ENCODE measurements around the gene CACUL1. TPM values are rescaled to one million over a fixed set of nuclear protein-coding genes. Genes with fewer than 3 reads are reported as not detected.
"Not testable (repeated sequence)": the region's sequence is repeated elsewhere in the genome, so short reads cannot be mapped to it uniquely, and the experiment has no call there.

CACUL1 gene
- total RNA-seq, 1 donor from 2014 or later: 64.5 TPM

DNA sequence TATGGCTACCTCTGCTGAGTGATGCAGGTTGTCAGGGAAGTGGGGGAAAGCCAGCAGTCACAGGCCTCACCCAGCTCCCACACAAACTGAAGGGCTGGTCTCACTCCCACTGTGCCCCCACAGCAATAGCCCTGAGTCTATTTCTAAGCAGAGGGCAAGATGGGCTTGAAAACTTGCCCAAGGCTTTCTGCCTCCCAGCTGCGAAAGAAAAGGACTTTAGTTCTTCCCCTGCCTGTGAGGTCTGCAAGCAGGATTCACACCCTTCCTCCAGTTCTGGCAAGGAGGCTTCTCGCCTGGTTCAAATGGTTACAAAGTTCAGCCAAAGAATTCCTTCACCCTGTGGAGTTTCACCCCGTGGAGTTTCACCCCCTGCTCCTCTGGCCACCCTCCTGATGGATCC is 96.0 kb downstream of the CACUL1 start:
- H3K36me3 Mint-ChIP-seq (ENCODE audit: unreplicated experiment): peaks cover 27% of the 10 kb centered on the region
- DNase-seq: no peak

DNA sequence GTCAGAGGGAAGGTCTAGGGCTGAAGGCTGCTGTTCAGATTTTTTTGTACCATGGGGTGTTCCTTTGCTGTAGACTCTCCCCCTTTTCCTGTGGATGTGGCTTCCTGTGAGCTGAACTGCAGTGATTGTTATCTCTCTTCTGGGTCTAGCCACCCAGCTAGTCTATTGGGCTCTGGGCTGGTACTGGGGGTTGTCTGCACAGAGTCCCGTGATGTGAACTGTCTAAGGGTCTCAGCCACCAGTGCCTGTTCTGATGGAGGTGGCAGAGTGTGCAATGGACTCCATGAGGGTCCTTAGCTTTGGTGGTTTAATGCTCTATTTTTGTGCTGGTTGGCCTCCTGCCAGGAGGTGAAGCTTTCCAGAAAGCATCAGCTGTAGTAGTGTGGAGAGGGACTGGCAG is 96.6 kb downstream of the CACUL1 start:
- not testable (repeated sequence) for H3K4me3 Mint-ChIP-seq (ENCODE audit: unreplicated experiment); H3K4me1 Mint-ChIP-seq (ENCODE audit: low read depth, unreplicated experiment); H3K27ac Mint-ChIP-seq (ENCODE audit: unreplicated experiment); DNase-seq; H3K27me3 Mint-ChIP-seq (ENCODE audit: unreplicated experiment)
- Mint-ChIP-seq H3K9me3 (ENCODE audit: unreplicated experiment) (peaks cover 17% of the 10 kb centered on the region), H3K36me3 (ENCODE audit: unreplicated experiment) (peaks cover 27% of the 10 kb centered on the region)

More for the DNA sequence above, 96.0 kb downstream of the CACUL1 start:
- H3K4me3 Mint-ChIP-seq (ENCODE audit: unreplicated experiment): no peak overlapping the region
- TF ChIP-seq, protein P1, sequence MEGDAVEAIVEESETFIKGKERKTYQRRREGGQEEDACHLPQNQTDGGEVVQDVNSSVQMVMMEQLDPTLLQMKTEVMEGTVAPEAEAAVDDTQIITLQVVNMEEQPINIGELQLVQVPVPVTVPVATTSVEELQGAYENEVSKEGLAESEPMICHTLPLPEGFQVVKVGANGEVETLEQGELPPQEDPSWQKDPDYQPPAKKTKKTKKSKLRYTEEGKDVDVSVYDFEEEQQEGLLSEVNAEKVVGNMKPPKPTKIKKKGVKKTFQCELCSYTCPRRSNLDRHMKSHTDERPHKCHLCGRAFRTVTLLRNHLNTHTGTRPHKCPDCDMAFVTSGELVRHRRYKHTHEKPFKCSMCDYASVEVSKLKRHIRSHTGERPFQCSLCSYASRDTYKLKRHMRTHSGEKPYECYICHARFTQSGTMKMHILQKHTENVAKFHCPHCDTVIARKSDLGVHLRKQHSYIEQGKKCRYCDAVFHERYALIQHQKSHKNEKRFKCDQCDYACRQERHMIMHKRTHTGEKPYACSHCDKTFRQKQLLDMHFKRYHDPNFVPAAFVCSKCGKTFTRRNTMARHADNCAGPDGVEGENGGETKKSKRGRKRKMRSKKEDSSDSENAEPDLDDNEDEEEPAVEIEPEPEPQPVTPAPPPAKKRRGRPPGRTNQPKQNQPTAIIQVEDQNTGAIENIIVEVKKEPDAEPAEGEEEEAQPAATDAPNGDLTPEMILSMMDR (IDR thresholded peaks at IDR 0.05; ENCODE audit: partially characterized antibody, unreplicated experiment): no peak
- no peak overlapping the region for H3K27ac Mint-ChIP-seq (ENCODE audit: unreplicated experiment)
- no peaks in the 10 kb centered on the region for H3K4me1 Mint-ChIP-seq (ENCODE audit: low read depth, unreplicated experiment)
- no peaks in the 10 kb centered on the region for H3K27me3 Mint-ChIP-seq (ENCODE audit: unreplicated experiment)
- peaks cover 17% of the 10 kb centered on the region for H3K9me3 Mint-ChIP-seq (ENCODE audit: unreplicated experiment)

DNA sequence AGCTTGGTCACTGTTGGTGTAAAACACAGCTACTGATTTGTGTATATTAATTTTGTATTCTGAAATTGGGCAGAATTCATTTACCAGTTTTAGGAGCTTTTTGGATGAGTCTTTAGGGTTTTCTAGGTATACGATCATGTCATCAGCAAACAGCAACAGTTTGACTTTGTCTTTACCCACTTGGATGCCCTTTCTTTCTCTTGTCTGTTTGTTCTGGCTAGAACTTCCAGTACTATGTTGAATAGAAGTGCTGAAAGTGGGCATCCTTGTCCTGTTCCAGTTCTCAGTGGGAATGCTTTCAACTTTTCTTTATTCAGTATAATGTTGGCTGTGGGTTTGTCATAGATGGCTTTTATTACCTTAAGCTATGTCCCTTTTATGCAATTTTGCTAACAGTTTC is 109.5 kb downstream of the CACUL1 start:
- H3K27ac Mint-ChIP-seq (ENCODE audit: unreplicated experiment); H3K4me1 Mint-ChIP-seq (ENCODE audit: low read depth, unreplicated experiment); H3K4me3 Mint-ChIP-seq (ENCODE audit: unreplicated experiment): not testable (repeated sequence)

DNA sequence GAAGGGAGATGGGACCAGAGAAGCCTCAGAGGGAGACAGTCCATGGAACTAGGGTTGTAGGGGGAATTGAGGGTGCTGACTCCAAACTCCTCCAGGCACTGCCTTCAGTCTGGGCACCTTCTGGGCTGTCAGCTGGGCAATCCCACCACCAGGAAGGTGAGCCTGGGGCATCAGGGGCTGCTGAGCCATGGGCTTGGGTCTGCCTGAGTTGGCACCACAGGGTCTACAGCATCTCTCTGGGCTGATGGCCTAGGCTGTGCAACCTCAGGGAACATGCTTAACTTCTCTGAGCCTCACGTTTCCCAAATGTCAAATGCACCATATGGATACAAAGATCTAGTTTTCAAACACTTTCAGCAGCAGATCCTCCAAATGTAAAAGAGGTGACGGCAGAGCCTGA is 112.5 kb downstream of the CACUL1 start:
- no peak for DNase-seq
- peaks cover 5% of the 10 kb centered on the region for H3K36me3 Mint-ChIP-seq (ENCODE audit: unreplicated experiment)
- peaks cover 6% of the 10 kb centered on the region for H3K27me3 Mint-ChIP-seq (ENCODE audit: unreplicated experiment)
- no peak overlapping the region for H3K27ac Mint-ChIP-seq (ENCODE audit: unreplicated experiment)
- TF ChIP-seq, protein P1 (IDR thresholded peaks at IDR 0.05; ENCODE audit: partially characterized antibody, unreplicated experiment): no peak
- no peak overlapping the region for H3K4me3 Mint-ChIP-seq (ENCODE audit: unreplicated experiment)
- no peaks in the 10 kb centered on the region for H3K4me1 Mint-ChIP-seq (ENCODE audit: low read depth, unreplicated experiment)
- peaks cover 3% of the 10 kb centered on the region for H3K9me3 Mint-ChIP-seq (ENCODE audit: unreplicated experiment)

More for the DNA sequence above, 109.5 kb downstream of the CACUL1 start:
- not testable (repeated sequence) for H3K9me3 Mint-ChIP-seq (ENCODE audit: unreplicated experiment); H3K36me3 Mint-ChIP-seq (ENCODE audit: unreplicated experiment); H3K27me3 Mint-ChIP-seq (ENCODE audit: unreplicated experiment); DNase-seq

DNA sequence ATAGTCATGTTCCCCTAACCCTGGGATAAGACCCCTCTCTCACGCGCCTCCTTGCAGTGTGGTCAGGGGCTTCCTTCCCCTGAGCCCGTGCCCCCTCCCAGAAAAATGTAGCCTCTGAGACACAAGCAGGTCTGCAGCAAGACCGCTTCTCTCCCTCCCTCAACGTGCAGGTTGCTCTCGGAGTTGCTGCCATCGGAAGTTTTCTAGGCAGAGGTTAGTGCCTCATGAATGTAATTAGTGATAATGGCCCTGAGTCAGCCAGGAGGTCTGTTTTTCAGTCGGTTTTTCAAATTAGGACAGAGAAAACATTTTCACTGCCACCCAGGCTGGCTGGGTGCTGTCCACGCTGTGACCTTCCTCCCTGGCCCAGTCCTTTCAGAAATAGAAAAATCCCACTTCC is 116.1 kb downstream of the CACUL1 start:
- peaks cover 5% of the 10 kb centered on the region for H3K36me3 Mint-ChIP-seq (ENCODE audit: unreplicated experiment)
- DNase-seq: no peak
- no peak overlapping the region for H3K27ac Mint-ChIP-seq (ENCODE audit: unreplicated experiment)
- peaks cover 9% of the 10 kb centered on the region for H3K27me3 Mint-ChIP-seq (ENCODE audit: unreplicated experiment)
- H3K4me1 Mint-ChIP-seq (ENCODE audit: low read depth, unreplicated experiment): peaks cover 2% of the 10 kb centered on the region
- H3K4me3 Mint-ChIP-seq (ENCODE audit: unreplicated experiment): no peak overlapping the region
- H3K9me3 Mint-ChIP-seq (ENCODE audit: unreplicated experiment): peaks cover 4% of the 10 kb centered on the region
- TF ChIP-seq, protein P1 (IDR thresholded peaks at IDR 0.05; ENCODE audit: partially characterized antibody, unreplicated experiment): no peak

DNA sequence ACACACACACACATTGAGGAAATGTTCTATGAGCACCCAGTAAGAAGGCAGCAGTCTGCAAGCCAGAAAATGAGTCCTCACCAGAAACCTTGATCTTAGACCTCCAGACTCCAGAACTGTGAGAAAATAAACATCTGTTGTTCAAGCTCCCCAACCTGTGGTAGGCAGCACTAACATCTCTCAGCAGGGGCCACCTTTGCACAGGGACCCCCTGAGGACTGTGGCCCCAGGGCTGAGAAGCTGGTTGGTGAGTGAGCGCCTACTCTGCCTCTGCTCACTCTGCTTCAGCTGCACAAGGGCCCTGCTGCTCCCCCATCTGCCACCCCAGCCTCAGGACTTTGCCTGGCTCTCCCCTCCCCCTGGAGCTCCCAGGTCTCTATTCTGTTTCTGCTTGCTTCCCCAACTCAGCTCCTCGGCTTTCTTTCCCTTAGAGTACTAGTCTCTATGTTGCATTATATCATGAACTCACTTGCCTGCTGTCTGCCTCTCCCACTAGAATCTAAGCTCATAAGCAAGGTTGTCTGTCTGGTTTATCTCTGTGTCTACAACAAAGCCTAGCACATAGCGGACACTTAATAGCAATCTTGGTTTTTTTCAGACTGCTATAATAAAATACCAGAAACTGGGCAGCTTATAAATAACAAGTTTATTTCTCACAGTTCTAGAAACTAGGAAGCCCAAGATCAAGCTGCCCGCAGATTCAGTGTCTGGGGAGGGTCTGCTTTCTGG is 118.9 kb downstream of the CACUL1 start:
- Mint-ChIP-seq H3K4me1 (ENCODE audit: low read depth, unreplicated experiment) (peaks cover 2% of the 10 kb centered on the region), H3K9me3 (ENCODE audit: unreplicated experiment) (peaks cover 3% of the 10 kb centered on the region), H3K4me3 (ENCODE audit: unreplicated experiment) (no peak overlapping the region), H3K27me3 (ENCODE audit: unreplicated experiment) (peaks cover 9% of the 10 kb centered on the region), H3K27ac (ENCODE audit: unreplicated experiment) (peak overlapping the region; percentile 59), H3K36me3 (ENCODE audit: unreplicated experiment) (peaks cover 12% of the 10 kb centered on the region)
- peak; percentile 33 for DNase-seq
- TF ChIP-seq, protein P1 (IDR thresholded peaks at IDR 0.05; ENCODE audit: partially characterized antibody, unreplicated experiment): no peak

Data from glutamatergic neuron (in vitro differentiated cells).